GM18951 (cell line): ENCODE measurements around the gene COL12A1.

Experiments used
- POLR2A ChIP-seq: IDR thresholded peaks from 4 replicates; pipeline ENCODE4 v1.6.1; 2011; ENCODE audit warnings: mild to moderate bottlenecking; ENCODE audit not compliant: insufficient read length, insufficient read depth; ENCODE audit errors: extremely low read depth
- in situ Hi-C: fragments of 300-500 bp; cut with MboI; formaldehyde crosslinking; loops from one replicate; pipeline ENCODE4 v1.12.0; 2022; ENCODE audit warnings: low sequenced_read_pairs, mixed read lengths, inconsistent platforms; ENCODE audit not compliant: unreplicated experiment

Gene COL12A1

DNA sequence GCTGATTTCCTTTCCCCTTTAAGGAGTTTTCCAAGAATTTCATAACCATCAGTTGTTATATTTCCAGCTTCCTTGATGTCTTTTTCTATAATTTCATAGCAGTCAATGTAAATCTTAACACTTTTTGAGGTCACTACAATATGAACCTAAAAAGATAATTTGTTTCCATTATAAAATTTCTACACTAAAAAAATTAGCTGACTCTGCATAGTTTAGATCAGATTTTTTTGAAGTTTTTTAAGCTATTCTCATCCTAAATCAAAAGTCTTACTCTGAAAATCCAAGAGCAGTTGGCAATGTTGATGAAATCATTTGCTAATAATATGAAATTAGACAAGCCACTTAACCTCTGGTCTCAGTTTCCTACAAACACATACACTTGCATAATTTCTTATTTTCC, 96.8 kb downstream of the COL12A1 start:
- in situ Hi-C loops, result no loop called here
- no peak for TF ChIP-seq POLR2A

- in situ Hi-C loops, result no loop called here
- TF ChIP-seq POLR2A, result no peak
Measured at GRCh38 chr6:75108333-75108974, 97.4 kb downstream of the COL12A1 start.

DNA sequence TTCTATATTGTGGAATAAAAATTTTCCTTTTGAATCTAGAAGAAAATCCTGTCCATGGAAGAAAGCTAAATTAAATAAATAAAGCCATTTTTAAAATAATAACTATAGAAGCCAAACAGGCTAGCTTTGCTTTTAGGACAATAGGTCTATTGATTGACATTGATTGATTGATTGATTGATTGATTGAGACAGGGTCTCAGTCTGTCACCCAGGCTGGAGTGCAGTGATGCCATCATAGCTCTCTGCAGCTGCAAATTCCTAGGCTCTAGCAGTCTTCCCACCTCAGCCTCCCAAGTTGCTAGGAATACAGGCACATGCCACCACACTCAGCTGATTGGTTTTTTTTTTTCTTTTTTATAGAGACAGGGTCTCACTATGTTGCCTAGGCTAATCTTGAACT, 97.9 kb downstream of the COL12A1 start:
- in situ Hi-C loops, result no loop called here
- TF ChIP-seq POLR2A, result no peak

DNA sequence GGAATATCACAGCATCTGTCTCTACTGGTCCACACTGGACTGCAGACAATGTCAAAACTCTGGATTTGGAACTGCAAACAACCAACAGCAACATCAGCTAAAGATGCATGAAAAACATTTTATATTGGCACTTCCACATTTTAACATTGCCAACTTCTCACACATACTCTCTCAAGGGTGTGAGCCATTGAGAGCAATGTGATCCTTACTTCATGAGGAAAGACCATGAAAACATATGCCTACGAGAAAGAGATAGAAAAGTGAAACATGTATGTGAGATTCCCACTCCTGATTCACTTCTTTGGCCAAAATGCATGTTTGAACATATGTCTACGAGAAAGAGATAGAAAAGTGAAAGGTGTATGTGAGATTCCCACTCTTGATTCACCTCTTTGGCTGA, 99.4 kb downstream of the COL12A1 start:
- TF ChIP-seq POLR2A, result no peak
- in situ Hi-C loops, result no loop called here

GRCh38 chr6:75103431-75103830, 102.4 kb downstream of the COL12A1 start:
- in situ Hi-C loops, result no loop called here
- TF ChIP-seq POLR2A, result no peak

DNA sequence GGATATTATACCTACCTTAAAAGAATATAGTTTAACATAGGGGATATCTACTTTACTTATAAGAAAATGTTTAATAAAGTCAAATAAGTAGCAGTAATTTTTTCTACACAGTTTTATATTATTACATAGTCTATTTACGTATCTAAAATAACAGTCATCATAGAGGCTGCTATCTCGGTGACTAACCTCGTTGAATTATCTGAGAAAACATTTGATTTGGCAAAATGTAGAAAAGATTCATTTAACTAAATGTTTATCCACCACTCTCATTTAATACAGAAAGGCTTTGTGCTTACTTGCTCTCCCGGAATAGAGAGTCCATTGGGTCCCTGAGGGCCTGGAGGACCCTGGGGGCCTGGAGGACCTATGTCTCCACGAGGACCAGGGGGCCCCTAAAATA, 103.6 kb downstream of the COL12A1 start:
- no peak for TF ChIP-seq POLR2A
- in situ Hi-C loops, result no loop called here

- no peak for TF ChIP-seq POLR2A
- in situ Hi-C loops, result no loop called here
Measured at GRCh38 chr6:75101896-75102295, 104.0 kb downstream of the COL12A1 start.

GRCh38 chr6:75098709-75099108, 107.1 kb downstream of the COL12A1 start:
- in situ Hi-C loops, result no loop called here
- TF ChIP-seq POLR2A, result no peak

DNA sequence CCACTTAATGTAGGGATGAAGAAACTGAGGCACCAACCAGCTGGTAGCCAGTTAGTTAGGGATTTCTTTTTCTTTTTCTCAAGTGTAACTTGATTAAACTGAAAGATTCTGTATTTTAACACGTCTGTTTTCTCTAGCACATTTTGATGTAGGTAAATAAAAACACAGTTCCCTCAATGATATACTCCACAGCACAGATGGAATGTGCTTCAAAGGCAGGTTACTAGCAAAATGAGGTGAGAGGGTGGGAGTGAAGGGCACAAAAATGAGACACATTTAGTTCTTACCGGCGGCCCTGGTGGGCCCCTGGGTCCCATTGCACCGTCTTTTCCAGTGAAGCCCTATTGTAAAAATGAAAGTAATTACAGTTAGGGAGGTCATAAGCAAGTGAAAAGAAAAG, 108.9 kb downstream of the COL12A1 start:
- no peak for TF ChIP-seq POLR2A
- in situ Hi-C loops, result no loop called here

DNA sequence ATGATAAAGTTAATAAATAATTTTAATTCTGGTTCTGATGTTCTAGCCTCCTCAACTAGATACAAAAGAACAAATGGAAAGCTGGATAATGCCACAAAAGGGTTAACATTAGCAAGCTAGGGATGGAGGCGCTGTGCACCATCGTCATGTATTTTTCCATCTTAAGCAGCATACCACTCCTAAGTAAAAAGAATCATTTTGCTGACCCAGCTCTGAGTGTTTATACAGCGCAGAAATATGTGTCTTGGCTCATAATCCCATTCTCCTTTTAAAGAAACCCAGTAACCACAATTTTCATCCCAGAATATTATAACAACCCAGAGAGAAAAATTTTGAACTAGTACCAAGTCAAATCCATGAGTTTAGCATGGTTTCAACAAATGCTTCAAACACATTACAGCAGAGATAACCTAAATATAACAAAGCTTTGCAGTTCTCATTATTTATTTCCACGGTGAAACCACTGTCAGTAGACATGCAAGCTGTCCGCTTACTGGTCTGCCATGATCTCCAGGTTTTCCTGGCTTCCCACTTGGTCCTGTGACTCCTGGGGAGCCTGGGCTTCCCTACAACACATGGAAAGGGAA, 111.1 kb downstream of the COL12A1 start:
- in situ Hi-C loops, result no loop called here
- TF ChIP-seq POLR2A, result no peak

- TF ChIP-seq POLR2A, result no peak
- in situ Hi-C loops, result no loop called here
Measured at GRCh38 chr6:75091467-75092190, 114.2 kb downstream of the COL12A1 start.

- no peak for TF ChIP-seq POLR2A
- in situ Hi-C loops, result no loop called here
Measured at GRCh38 chr6:75090576-75090975, 115.3 kb downstream of the COL12A1 start.

GRCh38 chr6:75089921-75090320, 115.9 kb downstream of the COL12A1 start:
- TF ChIP-seq POLR2A, result no peak
- in situ Hi-C loops, result no loop called here
